ENCODE measurements around the gene ANKRD34C.

GRCh38 chr15:79233236-79233635 lies 49.3 kb upstream of the ANKRD34C start:
- TF ChIP-seq CTCF (IDR thresholded peaks at IDR 0.05) (no peak), EZH2phosphoT487 (IDR thresholded peaks at IDR 0.05) (no peak)
